HCT116 (cell line): ENCODE results near the gene KAZN. TPM values are rescaled to one million over a fixed set of nuclear protein-coding genes. Genes with fewer than 3 reads are reported as not detected.

Source experiments
- ATAC-seq: fragments of 200-7000 bp; cut with Tn5 transposase; 2 replicates; pipeline ENCODE4 v1.9.1; 2020; ENCODE audit warnings: mild to moderate bottlenecking, moderate library complexity
- BruUV-seq: library from RNA; stranded (reverse); fragments of 400-500 nt; replicated peaks from 2 replicates; lab custom pipeline; 2021; lab: Mats Ljungman, UMichigan
- CTCF ChIA-PET: fragments of 300-600 bp; sonication (Branson Sonifier 250); formaldehyde crosslinking; loops from one replicate; lab custom pipeline; 2021; ENCODE audit warnings: antibody characterized with exemption; lab: Charles Lee
- POLR2A ChIA-PET: fragments of 300-600, 350-600 bp; sonication (Branson Sonifier 250); formaldehyde crosslinking; loops from one replicate; lab custom pipeline; 2021; ENCODE audit warnings: antibody characterized with exemption; lab: Charles Lee
- RAD21 ChIA-PET, 2 experiments: fragments of 300-600 bp; sonication (Branson Sonifier 250); formaldehyde crosslinking; loops; one replicate each; lab custom pipeline; 2023; ENCODE audit warnings: low total read pairs in 2 of 2; ENCODE audit not compliant: uncharacterized antibody in 2 of 2, unreplicated experiment in 2 of 2, low non-redundant PET in 1 of 2; lab: Charles Lee
- DNase-seq: peaks from one replicate; pipeline ENCODE4 v3.0.0-alpha.2; 2010; ENCODE audit warnings: low read depth, low spot score
- H2AFZ ChIP-seq: fragments of 200-600 bp; shearing (Covaris generic), sonication (generic); 2 replicates; pipeline ENCODE4 v1.6.1; 2017; ENCODE audit warnings: low read depth, mixed run types, mixed read lengths, antibody characterized with exemption, low read length; ENCODE audit not compliant: poor library complexity, severe bottlenecking
- H3K27ac ChIP-seq: 2 replicates; pipeline ENCODE4 v1.5.1; 2012; ENCODE audit warnings: low read depth, low read length
- H3K27me3 ChIP-seq: fragments of 200-600 bp; sonication (generic); 2 replicates; pipeline ENCODE4 v1.6.1; 2016; ENCODE audit warnings: mixed run types, low read length, mixed read lengths; ENCODE audit not compliant: insufficient read depth
- H3K36me3 ChIP-seq, 2 experiments: fragments of 200-500 bp in 1 of 2; fragments of 200-600 bp in 1 of 2; sonication (Bioruptor generic) in 1 of 2; sonication (generic) in 1 of 2; 2 replicates each; pipeline versions ENCODE4 v1.5.1 to v1.6.1; 2014 to 2016; ENCODE audit warnings: low read length in 2 of 2, inconsistent platforms in 1 of 2, mixed read lengths in 1 of 2, mixed run types in 1 of 2; ENCODE audit not compliant: insufficient read depth in 2 of 2, control insufficient read depth in 1 of 2
- H3K4me1 ChIP-seq, 2 experiments: fragments of 200-600 bp in 1 of 2; sonication (generic) in 1 of 2; 2 replicates each; pipeline versions ENCODE4 v1.5.1 to v1.6.1; 2012 to 2017; ENCODE audit warnings: low read length in 2 of 2, inconsistent platforms in 1 of 2, mild to moderate bottlenecking in 1 of 2, mixed read lengths in 1 of 2, mixed run types in 1 of 2, moderate library complexity in 1 of 2; ENCODE audit not compliant: insufficient read depth in 2 of 2, control insufficient read depth in 1 of 2
- H3K4me2 ChIP-seq: fragments of 200-600 bp; sonication (generic); 2 replicates; pipeline ENCODE4 v1.6.1; 2017; ENCODE audit warnings: mixed run types, low read length, mixed read lengths
- H3K4me3 ChIP-seq, 2 experiments: fragments of 200-600 bp in 1 of 2; sonication (generic) in 1 of 2; replicated peaks in 1 of 2; 2 replicates each; pipeline ENCODE4 v1.5.1; 2011 to 2016; ENCODE audit warnings: low read length in 2 of 2, control low read depth in 1 of 2, low read depth in 1 of 2, mild to moderate bottlenecking in 1 of 2, mixed read lengths in 1 of 2, mixed run types in 1 of 2
- H3K79me2 ChIP-seq: fragments of 200-600 bp; sonication (generic); 2 replicates; pipeline ENCODE4 v1.6.1; 2017; ENCODE audit warnings: mild to moderate bottlenecking, mixed run types, low read length, moderate library complexity, mixed read lengths; ENCODE audit not compliant: insufficient read depth
- H3K9ac ChIP-seq: fragments of 200-600 bp; sonication (generic); 2 replicates; pipeline ENCODE4 v1.6.1; 2016; ENCODE audit warnings: low read length, mixed read lengths
- H3K9me2 ChIP-seq: fragments of 200-600 bp; sonication (generic), shearing (Covaris generic); 2 replicates; pipeline ENCODE4 v1.6.1; 2017; ENCODE audit warnings: mixed run types, mild to moderate bottlenecking, moderate library complexity; ENCODE audit not compliant: insufficient read depth
- H3K9me3 ChIP-seq, 2 experiments: fragments of 200-500 bp in 1 of 2; fragments of 200-600 bp in 1 of 2; sonication (Bioruptor generic) in 1 of 2; sonication (generic) in 1 of 2; 2 replicates each; pipeline ENCODE4 v1.6.1; 2014 to 2017; ENCODE audit warnings: low read length in 2 of 2, mixed read lengths in 2 of 2, inconsistent platforms in 1 of 2, low read depth in 1 of 2, mild to moderate bottlenecking in 1 of 2, mixed run types in 1 of 2, moderate library complexity in 1 of 2; ENCODE audit not compliant: control insufficient read depth in 1 of 2, insufficient read depth in 1 of 2
- H4K20me1 ChIP-seq: fragments of 200-600 bp; sonication (generic), shearing (Covaris generic); 2 replicates; pipeline ENCODE4 v1.6.1; 2017; ENCODE audit warnings: mixed run types, mild to moderate bottlenecking, moderate library complexity; ENCODE audit not compliant: insufficient read depth
- ATF3 ChIP-seq: IDR thresholded peaks from 2 replicates; pipeline ENCODE4 v1.6.1; 2012
- CTCF ChIP-seq, 3 experiments: fragments of 200-600 bp in 1 of 3; sonication (generic) in 1 of 3; IDR thresholded peaks in 2 of 3; conservative IDR thresholded peaks in 1 of 3; 2 replicates each; pipeline ENCODE4 v1.5.1; 2012 to 2017; ENCODE audit warnings: low read depth in 2 of 3, low read length in 2 of 3, antibody characterized with exemption in 1 of 3, borderline replicate concordance in 1 of 3, control low read depth in 1 of 3, mild to moderate bottlenecking in 1 of 3, mixed read lengths in 1 of 3, mixed run types in 1 of 3, moderate library complexity in 1 of 3; ENCODE audit not compliant: insufficient read depth in 1 of 3
- EGR1 ChIP-seq: IDR thresholded peaks from 2 replicates; pipeline ENCODE4 v1.6.1; 2012; ENCODE audit warnings: low read depth
- EZH2 ChIP-seq: fragments of 200-600 bp; sonication (generic); IDR thresholded peaks from 2 replicates; pipeline ENCODE4 v1.6.1; 2017; ENCODE audit warnings: antibody characterized with exemption, mixed run types
- EZH2phosphoT487 ChIP-seq: fragments of 200-600 bp; IDR thresholded peaks from 2 replicates; pipeline ENCODE4 v1.6.1; 2018; ENCODE audit warnings: antibody characterized with exemption, borderline replicate concordance
- FOSL1 ChIP-seq: IDR thresholded peaks from 2 replicates; pipeline ENCODE4 v1.6.1; 2012; ENCODE audit warnings: low read depth
- JUND ChIP-seq: IDR thresholded peaks from 2 replicates; pipeline ENCODE4 v1.6.1; 2012
- POLR2AphosphoS5 ChIP-seq: IDR thresholded peaks from 2 replicates; pipeline ENCODE4 v1.6.1; 2011; ENCODE audit warnings: mild to moderate bottlenecking, low read depth, low read length, moderate library complexity
- SP1 ChIP-seq: IDR thresholded peaks from 2 replicates; pipeline ENCODE4 v1.6.1; 2012; ENCODE audit warnings: low read depth
- SRF ChIP-seq: IDR thresholded peaks from 2 replicates; pipeline ENCODE4 v1.6.1; 2012; ENCODE audit warnings: low read depth
- ZBTB33 ChIP-seq: IDR thresholded peaks from 2 replicates; pipeline ENCODE4 v1.6.1; 2011; ENCODE audit warnings: mild to moderate bottlenecking, low read length, moderate library complexity; ENCODE audit not compliant: insufficient replicate concordance; ENCODE audit errors: extremely low read depth
- intact Hi-C: fragments of 100-400 bp; cut with micrococcal nuclease; formaldehyde crosslinking; loops from 2 replicates; pipeline ENCODE4 v1.10.0; 2022
- total RNA-seq: library from RNA; stranded (reverse); gene quantifications from one replicate; pipeline ENCODE4 v1.2.1, GENCODE V29; 2021; ENCODE audit not compliant: unreplicated experiment

KAZN gene
- total RNA-seq, 1 experiment from 2014 or later: 13.4 TPM

- ATAC-seq (no peak), DNase-seq (no peak)
- Histone ChIP-seq H3K9me3 (peaks cover 6 to 7% of the 10 kb centered on the region in 2 experiments; a peak in 2 of 4 replicates), H2AFZ (no peak overlapping the region), H3K4me2 (no peak overlapping the region), H3K27ac (no peak overlapping the region), H3K79me2 (no peaks in the 10 kb centered on the region), H4K20me1 (no peaks in the 10 kb centered on the region), H3K9ac (no peak overlapping the region), H3K27me3 (0 out of 2 replicates have a peak, but pooled peaks cover 5% of the 10 kb centered on the region), H3K9me2 (no peaks in the 10 kb centered on the region), H3K4me1 (no peaks in the 10 kb centered on the region), H3K4me3 (no peak overlapping the region), H3K36me3 (no peaks in the 10 kb centered on the region)
- BruUV-seq: no TSS peak
- RAD21 ChIA-PET: no interaction called here
- TF ChIP-seq FOSL1: no peak
- no peak for TF ChIP-seq CTCF (IDR thresholded peaks at IDR 0.05 in 2 of 3, conservative IDR thresholded peaks at IDR 0.05 in 1 of 3; ENCODE audit: borderline replicate concordance in 1 of 3, insufficient read depth in 1 of 3, low read depth in 2 of 3, low read length in 2 of 3)
- no peak for TF ChIP-seq POLR2AphosphoS5
- no peak for TF ChIP-seq EGR1
- TF ChIP-seq JUND: no peak
- no peak for TF ChIP-seq SP1
- TF ChIP-seq EZH2phosphoT487: no peak
- no peak for TF ChIP-seq EZH2
- no peak for TF ChIP-seq SRF
- TF ChIP-seq ATF3: no peak
- no peak for TF ChIP-seq ZBTB33
- POLR2A ChIA-PET: no interaction called here
- intact Hi-C loops: no loop called here
- CTCF ChIA-PET: no interaction called here
These were observed 210.3 kb downstream of the KAZN start for GRCh38 chr1:14808768-14809167.
